H1 (cell line): ENCODE data around the gene SORD.
"Not testable (repeated sequence)": the region's sequence is repeated elsewhere in the genome, so short reads cannot be mapped to it uniquely, and the experiment has no call there.

ENCODE experiments used
- GTF2F1 ChIP-seq: IDR thresholded peaks from 2 replicates; pipeline ENCODE4 v1.6.1; 2012; ENCODE audit warnings: low read depth, low read length, improper control_type of control experiment, borderline replicate concordance
- HDAC2 ChIP-seq, 2 experiments: fragments of 300-600 bp in 1 of 2; sonication (generic) in 1 of 2; IDR thresholded peaks; 2 replicates each; pipeline ENCODE4 v1.6.1; 2011 to 2012; ENCODE audit warnings: low read depth in 2 of 2, low read length in 2 of 2, mild to moderate bottlenecking in 2 of 2, moderate library complexity in 2 of 2, borderline replicate concordance in 1 of 2, inconsistent platforms in 1 of 2
- JUND ChIP-seq: IDR thresholded peaks from 2 replicates; pipeline ENCODE4 v1.6.1; 2011; ENCODE audit warnings: mild to moderate bottlenecking, improper control_type of control experiment, low read length
- PHF8 ChIP-seq: fragments of 200-600 bp; sonication (generic); conservative IDR thresholded peaks from 2 replicates; pipeline ENCODE4 v1.7.1; 2012; ENCODE audit warnings: low read depth, mild to moderate bottlenecking, inconsistent platforms, low read length, moderate library complexity
- RNF2 ChIP-seq: fragments of 200-900, 300-1000 bp; sonication (generic); IDR thresholded peaks from 2 replicates; pipeline ENCODE4 v1.7.1; 2016; ENCODE audit warnings: borderline replicate concordance, low read depth, mild to moderate bottlenecking, antibody characterized with exemption, low read length; ENCODE audit not compliant: poor library complexity, severe bottlenecking; ENCODE audit errors: missing control alignments

DNA sequence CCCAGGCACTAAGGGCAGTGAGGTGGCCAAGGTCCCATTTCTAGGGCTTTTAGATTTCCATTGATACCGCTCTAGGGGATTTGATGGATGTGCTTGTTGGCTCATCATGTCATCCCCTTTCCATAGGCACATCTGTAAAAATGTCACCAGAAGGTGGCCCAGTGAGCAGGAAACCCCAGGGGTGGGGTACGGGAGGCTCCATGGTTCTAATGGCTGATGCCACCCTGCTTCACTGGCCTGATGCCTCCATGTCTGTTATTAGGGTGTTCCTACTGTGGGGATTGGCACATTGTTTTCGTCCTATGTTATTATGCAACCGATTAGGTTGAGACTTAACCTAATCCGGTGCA, 34.1 kb upstream of the SORD start:
- not testable (repeated sequence) for TF ChIP-seq PHF8; JUND; HDAC2 (IDR thresholded peaks at IDR 0.05; ENCODE audit: borderline replicate concordance in 1 of 2, low read depth in 2 of 2, low read length in 2 of 2); GTF2F1; RNF2
